ENCODE results near the gene QRICH2. TPM values are rescaled to one million over a fixed set of nuclear protein-coding genes. Genes with fewer than 3 reads are reported as not detected.
"Not testable (repeated sequence)": the region's sequence is repeated elsewhere in the genome, so short reads cannot be mapped to it uniquely, and the experiment has no call there.

The QRICH2 gene
- total RNA-seq, 4 donors from 2014 or later, result 2.3 to 3.1 (median 2.7) TPM

DNA sequence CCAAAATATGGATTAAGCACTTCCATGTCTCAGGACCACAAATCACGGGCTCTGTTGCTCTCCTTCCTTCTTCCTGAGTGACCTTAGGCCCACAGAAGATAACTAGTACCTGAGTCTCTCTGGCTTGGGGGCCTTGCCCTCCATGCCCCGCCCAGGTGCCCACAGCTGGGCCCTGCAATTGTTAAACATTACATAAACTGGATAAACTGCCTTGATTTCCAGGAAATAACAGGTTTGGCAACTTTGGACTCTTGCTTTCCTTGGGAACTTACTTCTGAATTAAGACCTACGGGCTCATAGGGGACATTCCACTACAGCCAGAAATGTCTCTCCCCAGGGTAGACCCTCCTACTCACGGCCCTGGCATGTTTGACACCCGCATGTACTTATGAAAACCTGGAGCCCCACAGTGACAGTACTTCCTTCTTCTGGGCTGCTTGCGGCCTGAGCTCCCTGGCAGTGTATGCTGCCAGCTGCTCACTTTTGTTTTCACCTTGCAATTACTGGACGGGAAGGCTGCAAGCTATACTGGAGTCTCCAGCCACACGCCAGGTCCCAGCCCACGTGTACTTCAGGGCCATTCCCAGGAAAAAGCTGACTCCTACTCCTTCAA is 45.2 kb downstream of the QRICH2 start:
- no peaks in the 10 kb centered on the region for H3K27me3 ChIP-seq
- H3K4me3 ChIP-seq, result no peak overlapping the region
- peaks cover 72% of the 10 kb centered on the region for H3K4me1 ChIP-seq
- 27% methylated on average over 9 of the region's 9 CpGs for WGBS
- no peaks in the 10 kb centered on the region for H3K9me3 ChIP-seq
- peak overlapping the region; percentile 78 for H3K27ac ChIP-seq
- peak in 1 of 2 donors; percentile 56 for DNase-seq (ENCODE audit: low spot score in 2 of 2)
- H3K36me3 ChIP-seq, result no peaks in the 10 kb centered on the region
- TF ChIP-seq EP300 (IDR thresholded peaks at IDR 0.05), result no peak
- no peak for TF ChIP-seq POLR2AphosphoS5 (IDR thresholded peaks at IDR 0.05)
- no peak for TF ChIP-seq POLR2A (IDR thresholded peaks at IDR 0.05)
- TF ChIP-seq, protein P1, sequence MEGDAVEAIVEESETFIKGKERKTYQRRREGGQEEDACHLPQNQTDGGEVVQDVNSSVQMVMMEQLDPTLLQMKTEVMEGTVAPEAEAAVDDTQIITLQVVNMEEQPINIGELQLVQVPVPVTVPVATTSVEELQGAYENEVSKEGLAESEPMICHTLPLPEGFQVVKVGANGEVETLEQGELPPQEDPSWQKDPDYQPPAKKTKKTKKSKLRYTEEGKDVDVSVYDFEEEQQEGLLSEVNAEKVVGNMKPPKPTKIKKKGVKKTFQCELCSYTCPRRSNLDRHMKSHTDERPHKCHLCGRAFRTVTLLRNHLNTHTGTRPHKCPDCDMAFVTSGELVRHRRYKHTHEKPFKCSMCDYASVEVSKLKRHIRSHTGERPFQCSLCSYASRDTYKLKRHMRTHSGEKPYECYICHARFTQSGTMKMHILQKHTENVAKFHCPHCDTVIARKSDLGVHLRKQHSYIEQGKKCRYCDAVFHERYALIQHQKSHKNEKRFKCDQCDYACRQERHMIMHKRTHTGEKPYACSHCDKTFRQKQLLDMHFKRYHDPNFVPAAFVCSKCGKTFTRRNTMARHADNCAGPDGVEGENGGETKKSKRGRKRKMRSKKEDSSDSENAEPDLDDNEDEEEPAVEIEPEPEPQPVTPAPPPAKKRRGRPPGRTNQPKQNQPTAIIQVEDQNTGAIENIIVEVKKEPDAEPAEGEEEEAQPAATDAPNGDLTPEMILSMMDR (IDR thresholded peaks at IDR 0.05), result no peak

GRCh38 chr17:76261421-76262215 is 46.5 kb downstream of the QRICH2 start:
- no peak for DNase-seq (ENCODE audit: low spot score in 2 of 2)
- WGBS, result 88% methylated on average over 23 of the region's 23 CpGs
- Histone ChIP-seq H3K4me3 (no peak overlapping the region), H3K4me1 (peaks cover 59% of the 10 kb centered on the region), H3K36me3 (no peaks in the 10 kb centered on the region), H3K9me3 (no peaks in the 10 kb centered on the region), H3K27ac (peak overlapping the region; percentile 78), H3K27me3 (no peaks in the 10 kb centered on the region)
- TF ChIP-seq POLR2A (IDR thresholded peaks at IDR 0.05), result no peak
- TF ChIP-seq POLR2AphosphoS5 (IDR thresholded peaks at IDR 0.05), result no peak
- TF ChIP-seq, protein P1 (IDR thresholded peaks at IDR 0.05), result no peak
- TF ChIP-seq EP300 (IDR thresholded peaks at IDR 0.05), result no peak

DNA sequence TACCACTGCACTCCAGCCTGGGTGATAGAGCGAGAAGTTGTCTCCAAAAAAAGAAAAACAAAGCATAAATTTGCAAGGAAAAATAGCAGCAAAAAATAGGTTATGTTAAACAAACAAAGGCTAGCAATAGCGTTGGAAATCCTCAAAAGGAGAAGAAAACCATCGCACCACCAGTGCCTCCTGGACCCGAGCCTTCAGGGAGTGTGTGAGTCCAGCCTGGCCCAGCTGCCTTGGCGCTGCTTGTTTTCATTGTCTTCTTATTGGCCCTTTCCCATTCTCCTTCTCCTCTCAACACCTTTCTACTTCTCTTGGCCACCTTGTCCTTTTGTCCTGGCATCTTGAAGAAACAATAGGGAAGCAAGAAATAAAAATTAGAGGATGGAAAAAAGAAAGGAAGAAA is 47.4 kb downstream of the QRICH2 start:
- H3K27me3 ChIP-seq, result no peaks in the 10 kb centered on the region
- no peak overlapping the region for H3K4me3 ChIP-seq
- no peaks in the 10 kb centered on the region for H3K9me3 ChIP-seq
- WGBS, result 75% methylated on average over 5 of the region's 5 CpGs
- no peak overlapping the region for H3K27ac ChIP-seq
- no peak for DNase-seq (ENCODE audit: low spot score in 2 of 2)
- no peaks in the 10 kb centered on the region for H3K36me3 ChIP-seq
- peaks cover 53% of the 10 kb centered on the region for H3K4me1 ChIP-seq
- TF ChIP-seq, protein P1 (IDR thresholded peaks at IDR 0.05), result no peak
- no peak for TF ChIP-seq POLR2A (IDR thresholded peaks at IDR 0.05)
- TF ChIP-seq POLR2AphosphoS5 (IDR thresholded peaks at IDR 0.05), result no peak
- no peak for TF ChIP-seq EP300 (IDR thresholded peaks at IDR 0.05)

- Histone ChIP-seq H3K27ac (peak overlapping the region; percentile 71), H3K4me1 (peaks cover 53% of the 10 kb centered on the region), H3K27me3 (no peaks in the 10 kb centered on the region), H3K9me3 (no peaks in the 10 kb centered on the region), H3K4me3 (no peak overlapping the region), H3K36me3 (no peaks in the 10 kb centered on the region)
- TF ChIP-seq, protein P1 (IDR thresholded peaks at IDR 0.05), result no peak
- TF ChIP-seq POLR2A (IDR thresholded peaks at IDR 0.05), result no peak
- no peak for TF ChIP-seq EP300 (IDR thresholded peaks at IDR 0.05)
- TF ChIP-seq POLR2AphosphoS5 (IDR thresholded peaks at IDR 0.05), result no peak
- 92% methylated on average over 7 of the region's 7 CpGs for WGBS
- no peak for DNase-seq (ENCODE audit: low spot score in 2 of 2)
Observed at GRCh38 chr17:76260220-76260619, 47.9 kb downstream of the QRICH2 start.

DNA sequence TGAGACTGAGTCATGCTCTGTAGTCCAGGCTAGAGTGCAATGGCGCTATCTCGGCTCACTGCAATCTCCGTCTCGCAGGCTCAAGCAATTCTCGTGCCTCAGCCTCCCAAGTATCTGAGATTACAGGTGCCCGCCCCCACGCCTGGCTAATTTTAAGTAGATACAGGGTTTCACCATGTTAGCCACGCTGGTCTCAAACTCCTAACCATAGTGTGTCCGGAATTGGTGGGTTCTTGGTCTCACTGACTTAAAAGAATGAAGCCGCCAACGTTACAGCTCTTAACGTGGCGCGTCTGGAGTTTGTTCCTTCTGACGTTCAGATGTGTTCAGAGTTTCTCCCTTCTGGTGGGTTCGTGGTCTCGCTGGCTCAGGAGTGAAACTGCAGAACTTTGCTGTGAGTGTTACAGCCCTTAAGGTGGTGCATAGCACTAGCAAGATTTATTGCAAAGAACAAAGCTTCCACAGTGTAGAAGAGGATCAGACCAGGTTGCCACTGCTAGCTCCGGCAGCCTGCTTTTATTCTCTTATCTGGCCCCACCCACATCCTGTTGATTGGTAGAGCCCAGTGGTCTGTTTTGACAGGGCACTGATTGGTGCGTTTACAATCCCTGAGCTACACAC is 51.5 kb downstream of the QRICH2 start:
- H3K4me1 ChIP-seq, result peaks cover 40% of the 10 kb centered on the region
- H3K4me3 ChIP-seq, H3K9me3 ChIP-seq, H3K27ac ChIP-seq, H3K36me3 ChIP-seq, H3K27me3 ChIP-seq: not testable (repeated sequence)
- peak in 1 of 2 donors; percentile 9 for DNase-seq (ENCODE audit: low spot score in 2 of 2)
- 81% methylated on average over 19 of the region's 19 CpGs for WGBS
